Parathyroid adenoma (tissue), 2 donors: ENCODE data around the gene NFIC.
A peak's percentile ranks its signal among the peaks of the same experiment; 100 is the strongest.

Experiments
- H2AFZ ChIP-seq: fragments of 300-600 bp; sonication (generic); one replicate; pipeline ENCODE4 v1.7.0; 2017; ENCODE audit warnings: antibody characterized with exemption, mild to moderate bottlenecking
- H3K27ac ChIP-seq: fragments of 300-600 bp; sonication (generic); one replicate; pipeline ENCODE4 v1.7.0; 2017
- H3K27me3 ChIP-seq: fragments of 300-600 bp; sonication (generic); one replicate; pipeline ENCODE4 v1.7.0; 2017; ENCODE audit warnings: low read length; ENCODE audit not compliant: control insufficient read depth, insufficient read depth
- H3K36me3 ChIP-seq: fragments of 300-600 bp; sonication (generic); one replicate; pipeline ENCODE4 v1.7.0; 2017; ENCODE audit warnings: low read length; ENCODE audit not compliant: control insufficient read depth, insufficient read depth
- H3K4me1 ChIP-seq: fragments of 300-600 bp; sonication (generic); one replicate; pipeline ENCODE4 v1.7.0; 2017; ENCODE audit warnings: control low read depth
- H3K4me2 ChIP-seq: fragments of 300-600 bp; sonication (generic); one replicate; pipeline ENCODE4 v1.7.0; 2017; ENCODE audit warnings: low read length
- H3K4me3 ChIP-seq: fragments of 300-600 bp; sonication (generic); one replicate; pipeline ENCODE4 v1.7.0; 2017; ENCODE audit warnings: low read depth, low read length
- H3K79me2 ChIP-seq: fragments of 300-600 bp; sonication (generic); one replicate; pipeline ENCODE4 v1.7.0; 2017; ENCODE audit warnings: control low read depth
- H3K9ac ChIP-seq: fragments of 300-600 bp; sonication (generic); one replicate; pipeline ENCODE4 v1.7.0; 2017; ENCODE audit warnings: mild to moderate bottlenecking
- H3K9me3 ChIP-seq: fragments of 300-600 bp; sonication (generic); one replicate; pipeline ENCODE4 v1.7.0; 2017; ENCODE audit warnings: low read length; ENCODE audit not compliant: control insufficient read depth
- CTCF ChIP-seq: fragments of 300-600 bp; sonication (generic); IDR thresholded peaks from one replicate; pipeline ENCODE4 v1.7.0; 2017; ENCODE audit warnings: antibody characterized with exemption, mild to moderate bottlenecking
- donor health status: primary hyperparathyroidism.

The NFIC gene

GRCh38 chr19:3365836-3366752 lies at the start of gene NFIC:
Gene NFIC (plus strand): TSS chr19:3366583. CDS start chr19:3366637, 54 bp downstream.
- Histone ChIP-seq H3K36me3 (no peaks in the 10 kb centered on the region), H3K4me3 (peak within 1 kb of the TSS; percentile 82), H3K27ac (peak within 1 kb of the TSS; percentile 84), H2AFZ (peak within 1 kb of the TSS; percentile 67), H3K9ac (peak within 1 kb of the TSS; percentile 70), H3K79me2 (peaks cover 24% of the 10 kb centered on the region), H3K4me1 (peaks cover 41% of the 10 kb centered on the region), H3K27me3 (no peaks in the 10 kb centered on the region), H3K9me3 (no peaks in the 10 kb centered on the region), H3K4me2 (peak within 1 kb of the TSS; percentile 99)
- peak; percentile 4 for TF ChIP-seq CTCF

- TF ChIP-seq CTCF: no peak
- no peak overlapping the region for H3K9ac ChIP-seq
- H2AFZ ChIP-seq: no peak overlapping the region
- no peaks in the 10 kb centered on the region for H3K4me1 ChIP-seq
- no peak overlapping the region for H3K27ac ChIP-seq
- H3K9me3 ChIP-seq: no peaks in the 10 kb centered on the region
- H3K4me3 ChIP-seq: no peak overlapping the region
- H3K79me2 ChIP-seq: no peaks in the 10 kb centered on the region
- H3K27me3 ChIP-seq: no peaks in the 10 kb centered on the region
- no peaks in the 10 kb centered on the region for H3K36me3 ChIP-seq
- H3K4me2 ChIP-seq: no peak overlapping the region
Observed at GRCh38 chr19:3316659-3317207, 49.6 kb upstream of the NFIC start.

GRCh38 chr19:3319643-3320353 lies 46.6 kb upstream of the NFIC start:
- Histone ChIP-seq H3K27ac (no peak overlapping the region), H3K4me2 (no peak overlapping the region), H3K4me1 (no peaks in the 10 kb centered on the region), H3K79me2 (no peaks in the 10 kb centered on the region), H3K9me3 (no peaks in the 10 kb centered on the region), H3K27me3 (no peaks in the 10 kb centered on the region), H3K4me3 (no peak overlapping the region), H3K9ac (no peak overlapping the region), H2AFZ (no peak overlapping the region), H3K36me3 (no peaks in the 10 kb centered on the region)
- TF ChIP-seq CTCF: no peak

- no peak for TF ChIP-seq CTCF
- no peaks in the 10 kb centered on the region for H3K36me3 ChIP-seq
- H3K4me3 ChIP-seq: no peak overlapping the region
- H3K4me1 ChIP-seq: no peaks in the 10 kb centered on the region
- no peaks in the 10 kb centered on the region for H3K27me3 ChIP-seq
- H2AFZ ChIP-seq: no peak overlapping the region
- no peaks in the 10 kb centered on the region for H3K79me2 ChIP-seq
- H3K9ac ChIP-seq: no peak overlapping the region
- H3K9me3 ChIP-seq: no peaks in the 10 kb centered on the region
- no peak overlapping the region for H3K4me2 ChIP-seq
- no peak overlapping the region for H3K27ac ChIP-seq
Observed at GRCh38 chr19:3320354-3320670, 46.1 kb upstream of the NFIC start.
